Lower lobe of right lung (tissue), 2 donors: ENCODE results near the gene CEP70. TPM values are rescaled to one million over a fixed set of nuclear protein-coding genes. Genes with fewer than 3 reads are reported as not detected.

Experiments used
- ATAC-seq, 2 donors: fragments of 200-7000 bp; cut with Tn5 transposase; one replicate each; pipeline ENCODE4 v1.9.1; 2020 to 2022; ENCODE audit warnings: mild to moderate bottlenecking in 2 of 2, moderate library complexity in 2 of 2
- DNase-seq: peaks from one replicate; pipeline ENCODE4 v3.0.0-alpha.2; 2020
- H3K27ac ChIP-seq: fragments of 200-600 bp; one replicate; pipeline ENCODE4 v1.8.0; 2022
- H3K27me3 ChIP-seq: fragments of 200-600 bp; one replicate; pipeline ENCODE4 v1.8.0; 2022; ENCODE audit warnings: low read depth
- H3K36me3 ChIP-seq: fragments of 200-600 bp; one replicate; pipeline ENCODE4 v1.8.0; 2022; ENCODE audit warnings: mild to moderate bottlenecking
- H3K4me1 ChIP-seq: fragments of 200-600 bp; one replicate; pipeline ENCODE4 v1.8.0; 2022
- H3K4me3 ChIP-seq: fragments of 200-600 bp; one replicate; pipeline ENCODE4 v1.8.0; 2022; ENCODE audit warnings: mild to moderate bottlenecking
- H3K9me3 ChIP-seq: fragments of 200-600 bp; one replicate; pipeline ENCODE4 v1.8.0; 2022
- intact Hi-C: fragments of 100-400 bp; cut with DNase I; formaldehyde crosslinking; loops from one replicate; pipeline ENCODE4 v1.11.0; 2022
- total RNA-seq: library from RNA; stranded (reverse); fragmentation: NEBNext Ultra II Directional; extraction: Animal tissue kit (Norgen Biotek cat#: 25700); gene quantifications from one replicate; pipeline ENCODE4 v1.2.1, GENCODE V29; 2021
- TF ChIP-seq, protein P1 (sequence below): fragments of 200-600 bp; IDR thresholded peaks from one replicate; pipeline ENCODE4 v1.8.0; 2022; ENCODE audit warnings: antibody characterized with exemption, mild to moderate bottlenecking
- donor health status: DM: no; HTN: yes; CAD: no; lungs with severe emphysema.

CEP70 gene
- total RNA-seq, 1 donor from 2014 or later = 45.2 TPM

DNA sequence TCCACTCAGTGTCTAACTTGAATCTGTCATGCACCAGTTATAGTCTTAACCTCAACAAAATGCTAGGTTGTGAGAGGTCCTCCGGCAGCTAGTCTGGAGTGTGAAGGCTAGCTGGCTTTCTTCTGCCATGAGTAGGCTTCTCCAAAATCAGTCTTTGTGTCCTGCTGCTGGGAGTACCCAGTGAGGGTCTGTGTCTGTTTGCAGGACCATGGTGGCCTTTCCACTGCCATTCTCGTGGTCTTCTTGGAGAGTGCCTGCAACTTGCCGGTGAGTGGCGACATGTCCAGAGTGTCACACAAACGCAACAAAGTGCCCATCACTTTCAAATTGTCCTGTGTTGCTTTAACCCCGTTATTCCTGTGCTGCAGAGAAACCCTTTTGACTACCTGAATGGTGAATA lies 125.6 kb downstream of the CEP70 start:
- DNase-seq (no peak), ATAC-seq (no peak)
- Histone ChIP-seq H3K36me3 (peaks cover 24% of the 10 kb centered on the region), H3K27me3 (no peaks in the 10 kb centered on the region), H3K4me1 (peaks cover 8% of the 10 kb centered on the region), H3K9me3 (no peaks in the 10 kb centered on the region), H3K27ac (peak overlapping the region; percentile 65), H3K4me3 (no peak overlapping the region)
- intact Hi-C loops = no loop called here
- TF ChIP-seq, protein P1, sequence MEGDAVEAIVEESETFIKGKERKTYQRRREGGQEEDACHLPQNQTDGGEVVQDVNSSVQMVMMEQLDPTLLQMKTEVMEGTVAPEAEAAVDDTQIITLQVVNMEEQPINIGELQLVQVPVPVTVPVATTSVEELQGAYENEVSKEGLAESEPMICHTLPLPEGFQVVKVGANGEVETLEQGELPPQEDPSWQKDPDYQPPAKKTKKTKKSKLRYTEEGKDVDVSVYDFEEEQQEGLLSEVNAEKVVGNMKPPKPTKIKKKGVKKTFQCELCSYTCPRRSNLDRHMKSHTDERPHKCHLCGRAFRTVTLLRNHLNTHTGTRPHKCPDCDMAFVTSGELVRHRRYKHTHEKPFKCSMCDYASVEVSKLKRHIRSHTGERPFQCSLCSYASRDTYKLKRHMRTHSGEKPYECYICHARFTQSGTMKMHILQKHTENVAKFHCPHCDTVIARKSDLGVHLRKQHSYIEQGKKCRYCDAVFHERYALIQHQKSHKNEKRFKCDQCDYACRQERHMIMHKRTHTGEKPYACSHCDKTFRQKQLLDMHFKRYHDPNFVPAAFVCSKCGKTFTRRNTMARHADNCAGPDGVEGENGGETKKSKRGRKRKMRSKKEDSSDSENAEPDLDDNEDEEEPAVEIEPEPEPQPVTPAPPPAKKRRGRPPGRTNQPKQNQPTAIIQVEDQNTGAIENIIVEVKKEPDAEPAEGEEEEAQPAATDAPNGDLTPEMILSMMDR = no peak

DNA sequence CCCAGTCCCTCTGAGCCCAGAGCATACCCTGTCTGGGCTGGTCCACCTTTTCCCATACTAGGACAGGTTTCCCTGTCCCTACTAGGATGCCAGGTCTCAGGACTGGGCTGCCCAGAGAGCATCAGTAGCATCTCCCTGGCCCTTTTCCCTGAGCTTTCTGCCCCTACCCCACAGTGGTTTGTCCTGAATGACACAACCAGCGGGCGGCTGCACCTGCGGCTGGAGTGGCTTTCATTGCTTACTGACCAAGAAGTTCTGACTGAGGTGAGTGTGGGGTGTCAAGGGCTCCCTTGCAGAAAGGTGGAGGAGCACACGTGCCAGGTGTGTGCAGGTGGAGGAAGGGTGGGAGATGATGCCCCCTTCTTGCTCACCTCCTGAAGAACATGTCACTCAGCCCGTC lies 126.1 kb downstream of the CEP70 start:
- ATAC-seq = no peak
- intact Hi-C loops = no loop called here
- TF ChIP-seq, protein P1 = no peak
- DNase-seq = no peak
- Histone ChIP-seq H3K4me1 (peaks cover 3% of the 10 kb centered on the region), H3K27ac (no peak overlapping the region), H3K36me3 (peaks cover 24% of the 10 kb centered on the region), H3K9me3 (no peaks in the 10 kb centered on the region), H3K4me3 (no peak overlapping the region), H3K27me3 (no peaks in the 10 kb centered on the region)

- Histone ChIP-seq H3K4me3 (no peak overlapping the region), H3K4me1 (no peaks in the 10 kb centered on the region), H3K9me3 (no peaks in the 10 kb centered on the region), H3K36me3 (peaks cover 24% of the 10 kb centered on the region), H3K27me3 (no peaks in the 10 kb centered on the region), H3K27ac (no peak overlapping the region)
- ATAC-seq (no peak), DNase-seq (no peak)
- intact Hi-C loops = no loop called here
- TF ChIP-seq, protein P1 = no peak
These were observed 128.1 kb downstream of the CEP70 start for GRCh38 chr3:138465925-138466324.

GRCh38 chr3:138465451-138465850 lies 128.6 kb downstream of the CEP70 start:
- Histone ChIP-seq H3K9me3 (no peaks in the 10 kb centered on the region), H3K27me3 (no peaks in the 10 kb centered on the region), H3K4me1 (no peaks in the 10 kb centered on the region), H3K27ac (no peak overlapping the region), H3K4me3 (no peak overlapping the region), H3K36me3 (peaks cover 24% of the 10 kb centered on the region)
- ATAC-seq (no peak), DNase-seq (no peak)
- TF ChIP-seq, protein P1 = no peak
- intact Hi-C loops = no loop called here

- Histone ChIP-seq H3K27me3 (no peaks in the 10 kb centered on the region), H3K4me3 (no peak overlapping the region), H3K9me3 (no peaks in the 10 kb centered on the region), H3K27ac (no peak overlapping the region), H3K36me3 (peaks cover 24% of the 10 kb centered on the region), H3K4me1 (no peaks in the 10 kb centered on the region)
- intact Hi-C loops = no loop called here
- DNase-seq (no peak), ATAC-seq (no peak)
- TF ChIP-seq, protein P1 = no peak
These were observed 129.6 kb downstream of the CEP70 start for GRCh38 chr3:138464491-138464860.
